HG03025 (cell line): ENCODE data around the gene COL18A1.
"Not testable (repeated sequence)": the region's sequence is repeated elsewhere in the genome, so short reads cannot be mapped to it uniquely, and the experiment has no call there.

ENCODE experiments used
- ATAC-seq: cut with Tn5 transposase; IDR thresholded peaks from one replicate; pipeline ENCODE4 v1.9.1; 2021; ENCODE audit warnings: mild to moderate bottlenecking, moderate library complexity; ENCODE audit not compliant: unreplicated experiment, low FRiP score

COL18A1 gene

DNA sequence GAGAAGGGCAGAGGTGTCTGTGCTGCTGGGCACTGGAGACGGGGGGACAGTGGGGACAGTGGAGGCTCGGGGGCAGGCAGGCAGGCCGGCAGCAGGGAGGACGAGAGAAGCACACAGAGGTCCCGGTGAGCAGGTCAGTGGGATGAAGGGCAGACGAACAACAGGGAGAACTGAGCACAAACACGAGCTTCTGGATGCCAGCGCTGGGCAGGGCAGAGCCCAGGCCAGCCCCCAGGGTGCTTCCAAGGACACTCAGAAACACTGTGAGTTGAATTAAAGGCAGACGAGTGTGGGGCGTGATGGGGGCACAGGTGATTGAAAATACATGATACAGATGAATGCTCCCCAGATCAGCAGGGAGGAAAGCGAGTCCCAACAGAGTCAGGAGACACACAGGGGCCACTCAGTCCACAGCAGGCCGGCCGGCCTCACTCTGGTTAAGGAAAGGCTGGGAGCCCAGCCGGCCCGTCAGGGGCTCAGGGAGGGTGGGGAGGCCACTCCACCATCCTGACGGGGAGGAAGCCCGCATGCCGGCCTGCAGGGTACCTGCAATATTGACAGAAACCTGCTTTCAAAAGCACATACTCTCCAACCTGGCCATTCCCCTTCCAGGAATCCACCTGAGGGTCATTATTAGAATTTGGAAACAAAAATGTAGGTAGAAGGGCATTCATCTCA, 123.2 kb downstream of the COL18A1 start:
- no peak for ATAC-seq

DNA sequence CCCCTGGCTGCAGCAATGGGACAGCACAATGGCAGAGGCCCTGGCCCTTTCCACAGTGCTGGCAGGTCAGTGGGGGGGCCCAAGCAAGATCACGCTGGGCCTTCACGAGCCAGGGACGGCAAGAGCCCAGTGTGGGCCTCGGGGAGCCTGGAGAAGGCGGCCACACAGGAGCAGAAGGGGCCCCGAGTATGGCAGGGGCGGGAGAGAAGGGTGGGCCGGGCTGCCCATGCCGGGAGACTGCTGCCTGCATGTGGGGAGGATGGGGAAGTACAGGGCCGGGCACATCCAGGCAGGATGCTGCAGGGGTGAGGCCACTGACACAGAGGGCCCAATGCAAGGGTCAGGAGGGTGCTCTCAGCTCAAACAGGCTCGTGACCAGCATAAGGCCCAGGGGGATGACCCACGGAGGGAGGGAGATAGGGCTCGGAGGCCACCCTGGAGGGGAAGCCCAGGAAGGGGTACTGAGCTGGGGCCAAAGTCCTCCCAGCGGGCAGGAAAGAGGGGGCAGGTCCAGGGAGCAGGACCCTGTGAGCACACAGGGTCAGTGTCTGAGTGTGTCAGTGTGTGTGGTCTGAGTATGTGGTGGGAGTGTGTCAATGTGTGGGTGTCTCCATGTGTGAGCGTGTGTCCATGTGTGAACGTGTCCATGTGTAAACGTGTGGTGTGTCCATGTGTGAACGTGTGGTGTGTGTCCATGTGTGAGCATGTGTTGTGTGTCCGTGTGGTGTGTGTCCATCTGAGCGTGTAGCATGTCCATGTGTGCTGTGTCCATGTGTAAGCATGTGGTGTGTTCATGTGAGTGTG, 124.2 kb downstream of the COL18A1 start:
- ATAC-seq = no peak

DNA sequence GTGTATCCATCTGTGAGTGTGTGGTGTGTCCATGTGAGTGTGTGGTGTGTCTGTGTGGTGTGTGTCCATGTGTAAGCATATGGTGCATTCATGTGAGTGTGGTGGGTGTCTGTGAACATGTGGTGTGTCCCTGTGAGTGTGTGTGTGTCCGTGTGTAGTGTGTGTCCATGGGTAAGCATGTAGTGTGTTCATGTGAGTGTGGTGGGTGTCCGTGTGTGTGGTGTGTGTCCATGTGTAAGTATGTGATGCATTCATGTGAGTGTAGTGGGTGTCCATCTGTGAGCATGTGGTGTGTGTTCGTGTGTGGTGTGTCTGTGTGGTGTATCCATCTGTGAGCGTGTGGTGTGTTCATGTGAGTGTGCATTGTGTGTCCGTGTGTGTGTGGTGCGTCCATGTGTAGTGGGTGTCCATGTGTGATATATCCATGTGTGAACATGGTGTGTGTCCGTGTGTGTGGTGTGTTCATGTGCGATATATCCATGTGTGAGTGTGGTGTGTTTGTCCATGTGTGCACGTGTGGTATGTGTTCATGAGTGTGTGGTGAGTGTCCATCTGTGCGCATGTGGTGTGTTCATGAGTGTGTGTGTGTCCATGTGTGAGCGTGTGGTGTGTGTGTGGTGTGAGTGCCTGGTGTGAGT, 124.9 kb downstream of the COL18A1 start:
- no peak for ATAC-seq

DNA sequence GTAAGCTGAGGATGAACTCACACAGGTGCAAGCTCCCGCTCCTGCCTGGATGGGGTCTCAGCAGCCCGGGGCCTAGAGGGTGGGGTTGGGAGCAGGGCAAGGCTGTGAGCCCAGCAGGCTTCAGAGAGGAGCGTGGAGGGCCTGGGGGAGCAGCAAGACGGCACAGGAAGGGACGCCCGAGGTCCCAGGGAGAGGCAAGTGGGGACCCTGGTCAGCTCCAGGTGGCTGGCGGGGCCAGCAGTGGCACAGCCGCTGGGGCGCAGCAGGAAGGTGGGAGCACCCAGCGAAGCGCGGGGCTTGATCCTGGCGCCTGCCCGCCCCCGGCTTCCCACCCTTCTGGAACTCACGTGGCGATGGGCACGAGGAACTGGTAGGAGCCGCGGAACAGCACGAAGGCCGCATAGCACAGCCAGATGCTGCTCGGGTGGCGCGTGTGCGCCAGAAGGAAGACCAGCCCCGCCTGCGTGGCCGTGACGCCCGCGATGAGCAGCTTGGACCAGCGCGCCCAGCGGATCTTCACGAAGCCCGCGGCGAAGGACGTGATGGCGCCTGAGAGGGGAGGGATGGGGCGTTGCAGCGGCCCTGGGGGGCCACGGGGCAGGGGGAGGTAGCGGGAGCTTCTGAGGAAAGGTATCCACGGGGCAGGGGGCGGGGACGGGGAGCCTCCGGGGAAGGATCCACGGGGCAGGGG, 125.6 kb downstream of the COL18A1 start:
- no peak for ATAC-seq

DNA sequence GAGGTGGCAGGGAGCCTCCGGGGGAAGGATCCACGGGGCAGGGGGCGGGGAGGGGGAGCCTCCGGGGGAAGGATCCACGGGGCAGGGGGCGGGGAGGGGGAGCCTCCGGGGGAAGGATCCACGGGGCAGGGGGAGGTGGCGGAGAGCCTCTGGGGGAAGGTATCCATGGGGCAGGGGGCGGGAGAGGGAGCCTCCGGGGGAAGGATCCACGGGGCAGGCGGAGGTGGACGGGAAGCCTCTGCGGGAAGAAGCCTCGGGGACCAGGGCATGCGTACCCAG, 126.1 kb downstream of the COL18A1 start:
- ATAC-seq = not testable (repeated sequence)

DNA sequence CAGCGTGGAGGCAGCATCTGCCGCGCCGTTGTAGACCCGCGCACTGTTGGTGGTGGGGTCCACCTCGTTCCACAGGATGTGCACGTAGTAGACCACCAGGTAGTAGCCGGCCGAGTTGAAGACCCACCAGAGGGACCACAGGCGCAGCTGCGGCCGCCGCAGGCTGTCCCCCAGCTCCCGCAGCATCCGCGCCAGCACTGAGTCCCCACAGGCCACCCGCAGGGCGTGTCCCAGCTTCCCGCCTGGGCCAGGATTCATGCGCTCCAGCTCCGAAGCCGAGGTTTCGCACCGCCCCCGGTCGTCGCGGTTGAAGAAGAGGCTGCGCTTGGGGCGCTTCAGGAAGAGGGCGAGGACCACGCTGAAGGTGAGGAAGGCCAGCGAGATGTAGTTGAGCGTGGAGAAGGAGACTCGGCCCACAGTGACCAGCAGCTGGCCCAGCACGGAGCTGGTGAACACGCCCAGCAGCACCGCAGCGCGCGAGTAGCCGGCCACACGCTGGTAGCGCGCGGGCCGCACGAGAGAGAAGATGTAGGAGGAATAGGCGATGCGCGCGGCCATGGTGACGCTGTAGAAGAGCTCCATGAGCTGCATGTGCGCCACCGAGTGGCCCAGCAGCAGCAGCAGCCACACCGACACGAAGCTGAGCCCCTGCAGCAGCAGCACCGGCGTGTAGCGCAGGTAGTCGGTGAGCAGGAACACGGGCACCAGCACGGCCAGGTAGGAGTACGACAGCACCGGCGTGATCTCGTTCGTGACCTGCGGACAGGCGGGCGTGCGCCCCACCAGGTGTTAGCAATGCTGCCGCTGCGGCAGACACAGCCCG, 126.6 kb downstream of the COL18A1 start:
- no peak for ATAC-seq

DNA sequence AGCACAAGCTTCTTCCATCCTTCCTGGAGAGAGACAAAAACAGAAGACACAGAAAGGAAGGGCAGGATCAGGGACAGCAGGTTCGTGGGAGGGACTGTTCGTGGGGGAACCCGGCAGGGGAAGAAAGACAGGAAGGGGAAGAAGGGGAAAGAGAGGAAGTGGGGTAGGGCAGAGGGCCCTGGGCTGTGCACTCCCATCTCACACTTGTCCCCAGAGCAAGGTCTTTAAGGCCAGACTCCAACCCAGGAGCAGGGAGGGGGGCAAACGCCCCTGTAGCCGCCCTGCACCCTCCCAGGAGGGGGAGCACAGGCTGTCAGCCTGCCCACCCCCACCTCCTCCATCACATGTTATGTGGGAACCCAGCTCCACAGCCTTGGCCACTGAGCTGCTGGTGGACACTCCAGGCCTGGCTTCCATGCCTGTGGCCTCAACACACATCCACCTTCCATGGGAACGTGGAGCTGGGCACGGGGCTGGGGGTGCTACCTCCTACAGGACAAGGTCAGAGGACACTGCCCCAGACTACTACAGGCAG, 127.9 kb downstream of the COL18A1 start:
- ATAC-seq = no peak

DNA sequence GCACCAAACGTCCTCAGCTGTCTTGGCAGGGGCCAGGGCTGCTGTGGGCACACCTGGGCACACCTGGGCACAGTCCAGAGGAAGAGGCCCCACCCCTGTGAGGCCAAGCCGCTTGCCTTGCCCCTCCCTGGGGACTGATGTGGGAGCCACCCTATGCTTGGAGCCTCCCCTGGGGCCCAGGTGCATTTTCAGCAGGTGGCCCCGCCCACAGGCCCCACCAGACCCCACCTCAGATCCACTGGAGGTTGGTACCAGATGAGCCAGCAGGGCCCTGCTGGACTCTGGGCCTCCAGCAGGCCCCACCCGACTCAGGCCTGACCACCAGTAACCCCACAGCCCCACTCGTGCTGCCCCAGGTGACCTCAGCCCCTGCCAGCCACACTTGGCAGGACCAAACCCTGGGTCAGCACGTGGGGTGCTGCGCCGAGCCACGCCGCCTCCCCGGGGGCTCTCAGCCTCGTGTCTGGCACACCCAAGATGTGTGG, 128.4 kb downstream of the COL18A1 start:
- ATAC-seq = no peak

DNA sequence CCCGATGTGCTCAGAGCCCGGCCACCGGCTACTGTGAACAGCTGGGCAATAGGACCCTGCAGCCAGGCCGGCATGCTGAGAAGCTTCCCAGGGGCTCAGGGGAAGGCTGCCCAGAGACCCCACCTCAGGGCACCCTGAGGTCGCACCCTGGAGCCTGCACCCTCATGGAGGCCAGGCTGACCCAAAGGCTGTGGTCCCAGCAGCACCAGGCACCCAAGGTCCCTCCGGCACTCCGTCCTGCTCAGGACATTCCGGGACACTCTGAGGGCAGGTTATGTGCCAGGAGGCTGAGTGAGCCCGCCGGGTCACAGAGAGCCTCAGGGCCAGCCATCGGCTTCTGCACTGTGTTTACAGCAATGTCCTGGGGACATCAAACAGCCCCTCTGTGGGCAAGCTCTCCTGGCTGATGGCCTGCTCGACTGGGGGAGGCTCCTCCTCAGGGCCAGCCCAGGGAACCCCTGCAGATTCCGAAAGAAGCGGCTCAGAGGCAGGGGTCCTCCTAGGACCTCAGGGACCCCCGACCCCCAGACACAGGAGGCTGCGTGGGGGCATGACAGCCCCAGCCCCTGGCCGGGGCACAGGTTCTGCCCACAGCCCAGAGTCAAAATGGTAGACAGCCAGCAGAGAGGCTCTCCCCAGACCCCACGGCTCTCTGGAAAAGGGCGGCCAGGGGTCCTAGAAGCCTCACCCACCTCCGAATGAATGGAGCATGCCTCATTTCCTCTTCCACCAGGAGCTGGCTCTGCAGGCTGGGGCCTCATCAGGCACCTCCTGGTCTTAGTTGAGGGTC, 129.1 kb downstream of the COL18A1 start:
- ATAC-seq = no peak

DNA sequence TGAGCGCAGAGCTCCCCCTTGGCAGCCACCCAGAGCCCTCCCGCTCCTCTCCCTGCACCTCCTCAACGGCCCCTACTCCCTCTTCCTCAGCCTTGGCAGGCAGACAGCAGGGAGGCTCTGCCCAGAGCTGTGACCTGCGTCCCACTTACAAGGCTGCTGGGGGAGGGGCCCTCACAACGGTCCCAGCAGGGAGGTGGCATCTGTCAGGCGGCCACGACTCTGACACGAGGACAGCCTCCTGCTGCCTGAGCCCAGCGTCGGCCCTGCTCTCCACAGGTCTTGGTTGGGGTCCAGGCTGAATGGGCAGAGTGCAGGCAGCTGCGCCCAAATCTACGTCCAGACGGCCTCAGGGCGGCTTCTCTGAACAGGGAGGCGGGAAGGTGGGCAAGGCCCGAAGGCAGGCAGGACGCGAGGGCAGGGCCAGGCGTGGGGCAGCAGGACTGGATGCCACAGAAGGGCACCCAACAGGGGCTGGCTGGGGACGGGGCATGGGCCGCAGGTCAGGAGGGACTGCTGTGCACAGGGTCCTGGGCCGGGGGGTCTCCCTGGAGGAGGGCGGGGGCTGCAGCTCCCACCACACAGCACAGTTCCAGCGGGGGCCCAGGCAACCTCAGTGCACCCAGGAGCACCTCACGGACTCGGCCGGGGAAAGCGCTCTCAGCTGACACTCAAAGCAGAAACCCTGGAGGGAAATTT, 129.8 kb downstream of the COL18A1 start:
- ATAC-seq = no peak

DNA sequence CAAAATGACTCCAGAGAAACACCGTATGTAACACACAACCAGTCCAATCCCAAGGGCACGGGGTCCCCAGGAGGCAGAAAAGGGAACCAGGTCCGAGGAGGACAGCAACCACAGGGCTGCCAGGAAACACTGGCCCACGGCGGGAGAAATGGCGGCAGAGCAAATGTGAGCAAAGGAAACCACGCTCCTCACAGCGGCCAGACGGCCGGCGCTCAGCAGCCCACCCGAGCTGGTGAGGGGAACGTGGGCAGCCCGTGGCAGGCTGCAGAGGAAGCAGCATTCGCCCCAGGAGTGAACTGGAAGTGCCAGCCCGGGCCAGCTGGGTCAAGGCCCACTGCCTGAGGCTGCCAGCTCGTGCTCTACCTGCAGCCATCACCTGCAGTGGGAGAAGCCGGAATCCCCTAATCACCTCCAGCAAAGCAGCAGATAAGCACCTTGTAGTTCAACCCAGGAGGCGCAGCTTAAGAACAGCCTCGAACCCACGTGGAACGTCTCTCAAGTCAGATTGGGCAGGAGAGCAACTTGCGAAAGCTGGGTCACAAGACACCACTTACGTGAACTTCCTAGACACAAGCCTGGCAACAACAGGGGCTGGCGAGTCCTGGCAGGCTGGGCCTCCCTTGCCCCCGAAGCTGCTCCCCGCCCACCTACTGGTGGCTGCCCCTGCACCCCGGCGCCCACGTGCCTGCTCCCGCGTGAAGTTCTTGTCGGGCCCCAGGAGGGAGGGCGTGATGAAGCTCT, 130.5 kb downstream of the COL18A1 start:
- ATAC-seq = no peak

DNA sequence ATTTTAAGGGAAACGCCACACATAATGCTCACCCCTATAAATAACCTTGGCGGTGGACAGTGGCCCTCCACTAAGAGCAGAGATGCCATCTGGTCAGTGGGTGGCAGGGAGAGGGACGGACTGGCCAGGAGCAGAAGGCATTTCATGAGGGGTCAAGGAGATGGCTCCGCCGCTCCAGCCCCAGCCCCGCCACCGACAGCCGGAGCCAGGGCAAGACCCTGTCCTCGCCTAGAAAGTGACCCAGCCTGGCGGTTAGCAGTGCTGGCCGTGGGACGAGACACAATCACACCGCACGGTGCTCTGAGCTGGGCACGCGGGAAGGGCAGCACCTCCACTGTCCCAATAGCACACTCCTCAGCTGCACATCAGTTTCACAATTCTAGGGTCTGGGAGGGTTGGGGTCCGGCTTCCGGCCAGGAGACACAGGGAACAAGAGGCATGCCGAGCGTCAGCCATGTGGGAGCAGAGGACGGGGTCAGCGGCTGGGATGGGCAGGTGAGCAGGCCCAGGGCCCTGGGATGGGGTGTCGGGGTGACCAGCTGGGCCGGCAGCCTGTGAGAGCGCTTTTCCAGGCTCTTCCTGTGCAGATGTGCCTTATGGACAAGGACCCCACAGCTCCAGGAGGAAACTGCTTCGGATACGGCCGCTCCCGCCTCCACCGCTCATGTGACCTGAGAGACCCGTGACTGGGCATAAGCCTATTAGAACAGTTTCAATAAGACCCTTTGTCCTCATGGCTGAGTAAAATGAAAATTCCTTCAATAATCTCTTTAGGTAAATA, 131.5 kb downstream of the COL18A1 start:
- no peak for ATAC-seq

DNA sequence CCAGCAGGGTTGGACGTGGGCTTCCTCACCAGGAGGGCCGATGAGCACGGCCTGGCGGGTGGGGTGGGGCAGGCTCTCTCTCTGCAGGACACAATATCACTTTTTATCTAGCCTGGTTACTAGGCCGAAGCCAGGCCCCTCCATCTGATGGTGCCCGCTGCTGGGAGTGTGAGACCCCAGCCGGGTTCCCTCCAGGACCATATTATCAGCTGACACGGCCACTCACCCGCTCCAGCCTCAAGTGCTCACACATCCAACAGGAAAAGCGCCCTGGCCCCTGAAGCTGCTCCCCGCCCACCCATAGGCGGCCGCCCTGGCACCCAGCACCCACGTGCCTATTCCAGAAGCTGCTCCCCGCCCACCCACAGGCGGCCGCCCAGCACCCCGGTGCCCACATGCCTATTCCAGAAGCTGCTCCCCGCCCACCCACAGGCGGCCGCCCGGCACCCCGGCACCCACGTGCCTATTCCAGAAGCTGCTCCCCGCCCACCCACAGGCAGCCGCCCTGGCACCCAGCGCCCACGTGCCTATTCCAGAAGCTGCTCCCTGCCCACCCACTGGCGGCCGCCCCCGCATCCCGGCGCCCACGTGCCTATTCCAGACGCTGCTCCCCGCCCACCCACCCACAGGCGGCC, 132.3 kb downstream of the COL18A1 start:
- no peak for ATAC-seq

DNA sequence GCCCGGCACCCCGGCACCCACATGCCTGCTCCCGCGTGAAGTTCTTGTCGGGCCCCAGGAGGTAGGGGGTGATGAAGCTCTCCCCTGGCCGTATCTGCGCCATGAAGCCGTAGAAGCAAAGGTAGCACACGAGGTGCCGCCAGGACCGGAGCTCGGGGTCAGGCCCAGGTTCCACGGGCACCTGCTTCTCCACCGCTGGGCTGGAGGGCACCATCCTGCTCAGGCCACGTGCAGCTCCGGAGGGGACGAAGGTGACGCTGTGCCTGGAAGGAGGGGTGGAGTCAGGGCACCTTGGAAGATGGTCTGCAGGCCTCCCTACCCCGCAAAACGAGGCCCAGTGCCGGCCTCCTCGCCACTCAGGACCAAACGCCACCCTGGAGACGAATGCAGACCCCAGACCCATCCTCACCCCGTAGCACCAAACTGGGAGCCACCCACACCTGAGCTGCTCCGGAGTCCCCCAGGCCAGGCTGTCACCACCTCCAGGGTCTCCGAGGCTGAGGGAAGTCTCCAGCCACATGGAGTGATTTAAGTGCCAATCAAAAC, 132.9 kb downstream of the COL18A1 start:
- no peak for ATAC-seq

DNA sequence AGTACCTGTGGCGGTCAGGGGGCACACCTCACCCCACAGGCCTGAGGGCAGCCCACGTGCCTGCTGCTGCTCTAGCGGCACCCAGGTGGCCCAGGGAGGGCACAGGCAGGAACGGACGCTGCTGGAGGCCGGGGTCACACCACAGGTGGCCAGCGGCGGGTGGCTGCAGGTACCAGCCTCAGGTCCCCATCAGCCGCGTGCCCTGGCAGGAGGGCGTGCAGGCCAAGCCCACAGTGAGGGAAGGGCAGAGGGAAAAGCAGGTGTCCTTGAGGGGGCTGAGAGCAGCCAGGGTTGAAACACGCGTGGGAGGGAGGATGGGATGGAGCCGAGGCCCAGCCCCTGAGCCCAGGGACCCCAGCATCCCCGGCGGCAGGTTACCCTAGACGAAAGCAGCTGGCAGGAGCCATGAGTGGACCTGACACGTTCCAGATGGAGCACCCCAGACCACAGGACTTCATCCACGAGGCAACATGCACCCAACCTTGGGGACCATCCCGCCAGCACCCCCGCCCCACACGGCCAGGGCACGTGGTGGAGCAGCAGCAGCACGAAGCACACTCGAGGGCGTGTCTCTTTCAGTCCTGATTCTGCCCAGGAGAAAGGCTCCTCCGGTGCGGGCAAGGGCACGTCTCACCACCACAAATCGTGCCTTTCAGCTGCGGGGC, 133.5 kb downstream of the COL18A1 start:
- no peak for ATAC-seq
